COLO829 (cell line): ENCODE data around the gene LDHD.

Experiments
- DNase-seq: peaks from one replicate; pipeline ENCODE4 v3.0.0; 2012; ENCODE audit warnings: low spot score

The LDHD gene

DNA sequence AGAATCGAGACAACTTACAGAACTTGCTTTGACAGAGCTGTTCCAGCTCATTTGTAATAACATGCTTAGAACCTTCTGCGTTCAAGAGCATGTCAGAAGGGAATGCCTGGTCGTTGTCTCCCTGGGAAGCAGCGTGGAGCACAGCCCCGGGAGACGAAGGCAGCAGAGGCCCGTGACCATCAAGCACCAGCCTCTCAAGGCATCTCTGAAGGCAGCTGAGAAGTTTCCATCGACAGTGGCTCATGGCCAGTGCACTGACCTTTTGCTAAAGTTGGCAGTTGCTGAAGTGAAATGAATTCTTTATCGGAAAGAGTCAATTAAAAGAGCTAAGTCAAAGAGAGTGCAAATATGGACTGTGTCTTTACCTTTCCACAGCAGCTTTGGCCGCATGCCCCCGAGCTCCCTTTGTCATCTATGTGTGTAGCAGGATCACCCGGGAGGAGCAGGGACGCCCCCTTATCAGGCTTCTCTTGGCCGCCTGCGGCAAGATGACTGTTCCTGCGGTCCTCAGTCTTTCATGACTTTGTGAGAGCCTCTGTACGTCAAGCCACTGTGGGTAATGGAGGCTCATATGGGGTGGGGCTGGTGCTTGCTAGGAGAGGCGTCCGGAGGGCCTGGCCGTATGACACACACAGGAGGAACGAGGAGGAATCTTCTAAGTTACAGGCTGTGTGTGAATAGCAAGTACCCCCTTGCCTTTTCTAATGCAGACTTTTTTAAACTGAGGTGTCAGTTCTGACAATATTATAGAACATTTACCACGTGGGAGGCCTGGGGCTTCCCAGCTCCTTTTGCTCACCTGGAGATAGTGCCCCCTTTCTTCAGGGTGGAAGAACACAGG lies 54.2 kb downstream of the LDHD start:
- no peak for DNase-seq
